NCI-H1930 (cell line): ENCODE results near the gene TMEM220.
"Not testable (repeated sequence)": the region's sequence is repeated elsewhere in the genome, so short reads cannot be mapped to it uniquely, and the experiment has no call there.

Source experiments
- DNase-seq, 2 experiments: peaks; one replicate each; lab custom pipeline; 2025; lab: John Stamatoyannopoulos, UW

Gene TMEM220

GRCh38 chr17:10754861-10755591, 25.2 kb upstream of the TMEM220 start:
- no peak for DNase-seq

- no peak for DNase-seq
Measured at GRCh38 chr17:10754109-10754508, 24.3 kb upstream of the TMEM220 start.

GRCh38 chr17:10752696-10753095, 22.9 kb upstream of the TMEM220 start:
- no peak for DNase-seq

GRCh38 chr17:10751563-10751962, 21.7 kb upstream of the TMEM220 start:
- DNase-seq: peak; percentile 13 to 26

- no peak for DNase-seq
Measured at GRCh38 chr17:10750210-10750609, 20.4 kb upstream of the TMEM220 start.

GRCh38 chr17:10748531-10749181, 18.8 kb upstream of the TMEM220 start:
- no peak for DNase-seq

DNA sequence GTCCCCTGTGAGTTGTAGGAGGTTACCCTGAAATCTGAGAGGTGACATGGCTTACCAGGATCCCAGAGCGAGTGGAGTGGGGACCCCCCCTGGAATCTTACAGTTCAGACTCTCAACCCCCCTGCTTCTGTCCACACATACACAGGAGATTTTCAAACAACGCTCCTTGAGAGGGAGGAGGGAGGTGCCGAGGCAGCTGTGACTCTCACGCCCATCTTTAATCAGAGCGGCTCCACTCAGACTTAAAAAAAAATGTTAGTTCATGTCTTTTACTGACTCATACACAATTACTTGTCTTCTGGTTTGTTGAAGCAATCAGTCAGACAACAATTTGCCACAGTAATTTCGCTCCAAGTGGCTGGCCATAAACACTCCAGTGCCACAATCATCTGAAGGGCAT, 15.4 kb upstream of the TMEM220 start:
- DNase-seq: no peak

DNA sequence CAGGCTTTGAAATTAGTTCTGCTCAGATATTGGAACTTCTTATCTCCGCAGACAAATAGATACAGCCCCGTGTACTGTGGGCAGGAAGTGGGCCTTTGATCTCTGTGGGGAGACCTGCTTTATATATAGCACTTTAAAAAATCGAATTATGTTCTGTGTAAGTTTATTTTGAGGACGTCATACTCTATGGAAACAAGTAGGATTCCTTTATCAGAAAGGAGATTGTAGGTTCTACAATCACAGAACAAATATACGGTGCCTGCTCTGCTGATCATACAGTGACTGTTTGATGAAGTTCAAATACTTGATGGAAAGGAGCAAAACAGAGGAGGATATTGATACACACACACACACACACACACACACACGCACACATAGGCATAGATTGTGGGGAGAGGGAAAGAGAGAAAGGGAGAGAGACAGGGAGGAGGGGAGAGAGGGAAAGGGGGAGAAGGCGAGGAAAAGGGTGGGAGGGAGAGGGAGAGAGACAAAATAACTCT, 14.7 kb upstream of the TMEM220 start:
- DNase-seq: no peak

- no peak for DNase-seq
Measured at GRCh38 chr17:10743316-10744009, 13.6 kb upstream of the TMEM220 start.

DNA sequence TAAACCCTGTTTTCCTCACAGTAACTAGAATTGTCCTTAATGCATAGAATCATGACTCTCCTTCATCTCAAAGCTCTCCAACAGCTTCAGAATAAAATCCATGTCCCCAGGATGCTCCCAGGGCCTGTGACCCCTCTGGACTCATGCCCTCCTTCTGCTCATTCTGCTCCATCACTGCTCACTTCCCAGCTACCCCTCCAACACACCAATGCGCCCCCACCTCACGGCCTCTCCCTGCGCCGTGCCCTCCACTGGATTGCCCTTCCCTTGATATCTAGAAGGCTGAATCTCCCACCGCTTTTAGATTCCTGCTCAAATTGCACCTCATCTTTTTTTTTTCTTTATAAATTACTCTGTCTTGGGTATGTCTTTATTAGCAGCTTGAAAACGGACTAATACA, 12.6 kb upstream of the TMEM220 start:
- no peak for DNase-seq

DNA sequence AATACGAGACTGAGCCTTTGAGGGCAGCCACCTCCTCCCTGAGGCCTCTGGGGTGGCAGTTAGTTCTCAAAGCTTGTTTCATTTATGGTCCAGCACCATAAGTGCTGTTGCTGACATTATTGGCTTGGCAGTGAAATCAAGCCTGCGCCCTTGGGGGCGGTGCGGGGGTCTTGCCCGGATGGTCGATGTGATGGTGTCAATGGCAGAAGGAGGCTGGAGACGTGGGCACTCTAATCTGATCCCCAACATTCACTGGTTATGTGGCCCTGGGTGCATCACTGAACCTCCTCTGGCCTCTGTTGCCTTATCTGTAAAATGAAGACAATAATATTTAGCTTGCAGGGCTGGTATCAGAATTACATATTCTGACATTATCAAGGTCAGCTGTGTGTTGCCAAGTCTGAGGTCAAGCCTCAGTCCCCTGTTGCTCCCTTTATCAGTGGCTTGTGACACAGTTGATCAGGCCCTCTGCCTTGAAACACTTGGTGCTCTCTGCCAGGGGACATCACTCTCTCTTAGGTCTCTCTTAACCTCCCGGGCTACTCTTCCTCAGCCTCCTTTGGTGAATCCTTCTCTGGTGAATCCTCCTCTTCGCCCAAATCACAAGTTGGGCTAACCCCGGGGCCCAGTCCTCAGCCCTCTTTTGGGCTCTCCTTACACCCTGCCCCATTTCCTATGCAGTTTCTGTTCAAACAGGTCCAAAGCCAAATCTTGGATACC, 11.8 kb upstream of the TMEM220 start:
- DNase-seq: no peak

DNA sequence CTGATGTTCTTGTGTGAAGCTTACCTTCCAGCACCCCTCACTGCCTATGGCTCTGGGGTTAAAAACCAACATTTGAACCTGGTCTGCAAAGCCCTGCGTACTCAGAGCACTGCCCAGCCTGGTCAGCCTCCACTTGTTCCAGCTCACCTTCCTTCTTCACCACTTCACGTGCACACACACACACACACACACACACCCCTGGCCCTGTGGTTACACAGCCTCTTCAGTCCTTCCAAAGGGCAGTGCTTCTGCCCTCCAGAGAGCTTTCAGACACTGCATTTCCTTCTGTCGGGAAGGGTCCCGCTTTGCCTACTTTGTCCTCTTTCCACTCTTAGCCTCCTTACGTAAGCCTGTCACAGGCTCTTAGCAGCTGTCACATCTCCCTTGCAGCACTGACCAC, 9.6 kb upstream of the TMEM220 start:
- DNase-seq: no peak

GRCh38 chr17:10738521-10739258, 8.9 kb upstream of the TMEM220 start:
- DNase-seq: no peak

GRCh38 chr17:10737736-10738135, 7.9 kb upstream of the TMEM220 start:
- DNase-seq: no peak

GRCh38 chr17:10737168-10737622, 7.4 kb upstream of the TMEM220 start:
- DNase-seq: peak in 1 of 2 experiments; percentile 48

GRCh38 chr17:10735821-10736220, 6.0 kb upstream of the TMEM220 start:
- DNase-seq: no peak

GRCh38 chr17:10735251-10735650, 5.4 kb upstream of the TMEM220 start:
- no peak for DNase-seq

- no peak for DNase-seq
Measured at GRCh38 chr17:10733666-10734065, 3.8 kb upstream of the TMEM220 start.

GRCh38 chr17:10732121-10732520, 2.3 kb upstream of the TMEM220 start:
- not testable (repeated sequence) for DNase-seq

DNA sequence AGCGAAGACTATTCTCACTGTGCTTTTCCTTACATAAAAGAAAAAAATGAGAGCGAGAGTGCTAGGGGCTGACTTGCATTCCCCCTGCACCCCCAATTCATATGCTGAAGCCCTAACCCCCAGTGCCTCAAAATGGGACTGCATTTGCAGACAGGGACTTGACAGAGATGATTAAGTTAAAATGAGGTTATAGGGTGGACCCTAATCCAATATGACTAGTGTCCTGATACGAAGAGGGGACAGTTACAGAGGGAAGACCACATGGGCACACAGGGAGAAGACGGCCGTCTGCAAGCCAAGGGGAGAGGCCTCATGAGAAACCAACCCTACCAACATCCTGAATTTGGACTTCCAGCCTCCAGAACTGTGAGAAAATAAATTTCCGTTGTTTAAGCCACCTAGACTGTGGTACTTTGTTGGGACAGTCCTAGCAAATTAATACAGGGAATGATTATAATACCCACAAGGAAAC, 1.6 kb upstream of the TMEM220 start:
- no peak for DNase-seq

- DNase-seq: not testable (repeated sequence)
Measured at GRCh38 chr17:10730247-10730646, 424 bp upstream of the TMEM220 start.
